ENCODE measurements around the gene PCDHA1.

Gene PCDHA1

GRCh38 chr5:140996060-140996459, 210.1 kb downstream of the PCDHA1 start:
- no peak for DNase-seq

- no peak for DNase-seq
Measured at GRCh38 chr5:140998921-140999410, 213.0 kb downstream of the PCDHA1 start.

DNA sequence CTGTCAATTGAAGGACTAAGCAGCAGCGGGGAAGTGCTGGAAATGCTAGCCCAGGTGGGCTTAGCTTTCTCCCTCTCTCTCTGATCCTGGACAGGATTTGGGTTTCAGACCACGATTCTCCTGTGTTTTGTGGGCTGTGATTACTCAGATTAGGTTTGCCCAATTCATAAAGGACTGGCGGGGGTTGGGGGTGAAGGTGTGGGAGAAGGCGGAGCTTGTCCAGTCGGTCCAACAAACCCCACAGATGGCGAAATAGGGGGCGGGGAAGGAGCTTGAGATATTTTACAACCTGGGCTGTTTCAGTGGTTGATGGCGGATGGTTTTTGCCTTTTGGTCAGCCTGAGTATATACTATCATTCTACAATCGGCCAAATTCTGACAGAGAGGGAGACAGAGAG, 215.5 kb downstream of the PCDHA1 start:
- no peak for DNase-seq

DNA sequence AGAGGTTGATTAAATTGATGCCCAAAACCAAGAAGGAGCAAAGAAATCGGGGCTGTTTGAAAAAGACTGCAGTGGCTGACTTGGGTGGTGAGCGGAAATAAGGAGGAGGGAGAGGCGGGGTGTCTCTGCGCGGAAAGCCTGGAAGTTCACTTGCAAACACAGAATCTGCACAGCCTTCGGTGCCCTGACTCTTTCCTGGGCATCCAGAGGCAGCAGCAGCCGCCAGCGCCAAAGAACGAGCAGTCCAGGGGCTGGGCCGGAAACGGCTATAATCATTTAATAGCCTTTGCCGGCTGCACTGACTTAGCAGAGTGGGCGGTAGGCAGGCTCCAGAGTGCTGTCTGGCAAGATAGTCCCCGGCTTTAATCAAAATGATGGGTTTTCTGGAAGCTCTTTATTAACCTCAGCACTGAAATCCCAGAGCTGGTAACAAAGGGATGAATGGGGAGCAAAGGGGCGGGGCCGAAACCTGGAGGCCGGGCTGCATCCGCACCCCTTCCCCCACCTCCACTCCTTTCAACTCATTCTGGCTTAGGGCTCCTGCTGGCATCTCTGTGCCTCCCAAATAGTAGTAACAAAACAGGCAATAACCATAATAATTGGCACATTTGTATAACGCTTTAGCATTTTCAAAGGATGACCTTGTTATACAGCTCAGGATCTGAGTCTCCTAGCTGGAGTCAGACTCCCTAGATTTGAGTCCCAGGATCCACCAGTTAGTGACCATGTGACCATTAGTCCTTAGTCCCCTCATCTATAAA, 216.1 kb downstream of the PCDHA1 start:
- no peak for DNase-seq

DNA sequence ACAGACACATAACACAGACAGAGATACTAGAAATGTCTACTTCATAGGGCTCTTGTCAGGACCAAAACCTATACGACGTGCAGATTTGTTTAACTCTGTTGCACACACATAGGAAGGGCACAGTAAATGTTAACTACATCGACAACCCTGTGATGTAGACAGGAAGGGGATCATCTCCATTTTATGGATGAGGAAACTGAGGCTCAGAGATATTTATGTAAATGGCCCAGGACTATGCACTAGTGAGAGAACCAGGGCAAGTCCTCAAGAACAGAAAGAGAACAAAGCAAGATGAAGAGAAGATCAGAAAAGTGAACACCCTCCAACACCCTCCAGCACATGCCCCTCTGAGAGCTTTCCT, 216.6 kb downstream of the PCDHA1 start:
- DNase-seq, result no peak

GRCh38 chr5:141003031-141003430, 217.1 kb downstream of the PCDHA1 start:
- DNase-seq, result no peak

GRCh38 chr5:141003791-141004611, 218.1 kb downstream of the PCDHA1 start:
- no peak for DNase-seq

DNA sequence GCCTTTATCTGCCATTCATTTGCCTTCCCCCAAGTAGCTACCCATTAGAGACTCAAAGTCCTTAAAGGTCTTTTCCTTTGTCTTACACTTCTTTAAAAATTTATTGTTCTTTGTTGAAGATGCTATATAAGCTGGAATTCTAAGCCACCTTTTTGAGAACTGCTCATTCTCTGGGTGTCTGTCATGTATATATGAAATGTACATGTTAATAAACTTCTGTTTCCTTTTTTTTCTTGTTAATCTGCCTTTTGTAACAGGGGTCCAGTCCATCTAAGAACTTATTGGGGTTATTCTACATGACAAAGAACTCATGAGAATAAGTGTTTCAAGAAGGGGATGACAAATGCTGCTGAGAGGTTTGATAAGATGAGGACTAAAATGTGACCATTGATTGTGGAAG, 221.9 kb downstream of the PCDHA1 start:
- DNase-seq, result no peak

GRCh38 chr5:141010047-141010793, 224.3 kb downstream of the PCDHA1 start:
- DNase-seq, result no peak

DNA sequence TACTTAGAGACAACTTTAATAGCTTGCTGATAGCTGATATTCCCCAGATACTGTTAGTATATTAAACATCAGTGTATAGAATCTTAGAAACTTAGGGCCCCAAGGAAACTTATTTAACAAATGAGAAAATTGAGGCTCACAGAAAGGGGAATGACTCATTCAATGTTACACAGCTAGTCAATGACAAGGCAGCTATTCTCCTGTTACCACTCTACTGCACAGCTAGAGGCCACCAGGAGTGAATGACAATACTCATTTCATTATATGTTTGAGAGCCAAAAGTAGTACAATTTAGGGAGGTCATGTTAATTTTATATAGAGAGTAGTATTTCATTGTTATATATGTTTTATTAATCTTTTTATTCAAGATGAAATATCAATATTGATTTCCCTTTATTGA, 232.0 kb downstream of the PCDHA1 start:
- no peak for DNase-seq

DNA sequence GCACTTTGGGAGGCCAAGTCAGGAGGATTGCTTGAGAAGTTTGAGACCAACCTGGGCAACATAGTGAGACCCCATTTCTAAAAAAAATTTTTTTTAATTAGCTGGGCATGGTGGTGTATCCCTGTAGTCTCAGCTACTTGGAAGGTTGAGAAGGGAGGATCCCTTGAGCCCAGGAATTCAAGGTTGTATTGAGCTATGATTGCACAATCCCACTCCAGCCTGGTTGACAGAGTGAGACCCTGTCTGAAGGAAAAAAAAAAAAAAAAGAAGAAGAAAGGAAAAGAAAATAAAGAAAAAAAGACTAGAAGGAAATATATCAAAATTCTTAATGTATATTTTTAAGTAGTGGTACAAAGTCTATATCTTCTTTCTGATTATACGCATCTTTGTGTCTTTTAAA, 236.4 kb downstream of the PCDHA1 start:
- DNase-seq, result no peak

GRCh38 chr5:141031006-141031405, 245.1 kb downstream of the PCDHA1 start:
- no peak for DNase-seq

GRCh38 chr5:141032626-141033025, 246.7 kb downstream of the PCDHA1 start:
- DNase-seq, result no peak

GRCh38 chr5:141039061-141039460, 253.1 kb downstream of the PCDHA1 start:
- DNase-seq, result no peak

DNA sequence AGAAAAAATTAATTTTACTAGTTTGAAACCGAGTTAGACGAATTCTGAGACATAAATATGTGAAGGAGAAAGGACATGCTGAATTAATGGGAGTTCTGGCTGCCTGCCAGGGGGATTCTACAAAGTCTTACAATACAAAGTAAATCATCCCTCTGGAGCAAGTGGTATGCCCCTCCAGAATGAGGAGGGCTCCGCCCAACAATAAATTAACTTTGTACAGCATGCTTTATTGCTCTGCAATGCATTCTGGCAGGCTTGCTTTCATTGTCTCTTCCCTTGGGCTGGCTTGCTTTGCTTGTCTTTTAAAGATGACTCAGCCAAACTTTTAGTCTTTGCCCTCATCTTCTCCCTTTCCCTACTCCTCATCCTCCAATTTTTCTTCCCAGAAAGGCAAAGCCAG, 253.6 kb downstream of the PCDHA1 start:
- DNase-seq, result no peak

DNA sequence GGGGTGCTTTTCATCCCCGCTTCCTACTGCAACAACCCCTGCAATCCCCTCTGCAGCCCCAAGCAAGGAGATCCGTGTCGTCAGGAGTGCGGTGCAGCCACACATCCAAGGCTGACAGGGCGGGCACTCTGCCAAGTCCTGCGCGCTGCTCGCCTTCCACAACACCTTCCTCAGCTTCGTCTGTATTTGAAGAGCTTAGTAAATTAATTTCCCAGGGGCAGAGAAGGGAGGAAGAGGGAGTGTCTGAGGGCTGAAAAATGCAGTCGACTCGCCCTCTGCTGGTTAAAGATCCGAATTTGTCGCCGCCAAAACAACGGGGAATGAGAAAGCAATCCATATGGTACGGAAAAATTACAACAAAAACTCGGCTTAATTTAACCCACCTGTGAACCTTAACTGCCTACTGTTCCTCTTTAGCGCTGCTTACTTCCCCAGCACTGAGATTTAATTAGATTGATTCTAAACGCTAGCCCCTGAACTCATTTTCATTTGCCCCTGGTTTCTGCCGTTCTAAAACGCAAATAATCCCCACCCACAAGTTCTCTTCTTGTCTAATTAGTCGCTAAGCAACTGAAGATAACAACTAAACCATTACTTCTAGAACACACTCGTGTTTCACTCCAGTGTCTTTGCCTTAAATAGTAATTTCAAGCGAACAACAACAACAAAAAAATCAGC, 254.3 kb downstream of the PCDHA1 start:
- no peak for DNase-seq

DNA sequence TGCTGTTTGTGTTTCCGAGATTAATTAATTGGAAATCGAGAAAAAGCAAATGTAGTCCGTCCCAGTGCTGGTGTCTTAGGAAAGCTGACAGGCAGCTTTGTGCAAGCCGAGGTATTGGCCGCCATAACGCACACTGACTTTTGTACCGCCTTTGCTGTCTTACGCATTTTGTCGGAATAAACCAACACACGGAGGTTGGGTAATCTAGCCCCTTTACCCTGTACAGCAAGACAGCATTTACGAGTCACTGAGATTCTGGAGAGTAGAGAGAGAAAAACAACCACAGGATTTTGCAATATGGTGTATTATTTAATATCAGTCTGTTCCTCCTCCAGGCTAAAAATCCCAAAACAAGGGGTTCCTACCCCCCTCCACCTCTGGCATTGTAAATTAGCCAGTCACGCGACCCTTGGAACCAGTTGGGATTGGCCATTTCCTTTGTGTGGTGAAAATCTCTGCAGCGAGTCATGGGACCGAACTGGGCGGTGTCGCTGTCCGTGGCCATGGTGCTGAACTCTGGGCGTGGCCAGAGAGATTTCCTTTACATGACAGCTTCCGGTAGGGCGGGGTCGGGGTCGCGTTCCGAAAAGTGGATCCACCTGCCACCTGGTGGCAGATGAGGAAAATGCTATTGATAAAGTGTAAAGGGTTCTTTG, 255.0 kb downstream of the PCDHA1 start:
- peak; percentile 61 for DNase-seq

DNA sequence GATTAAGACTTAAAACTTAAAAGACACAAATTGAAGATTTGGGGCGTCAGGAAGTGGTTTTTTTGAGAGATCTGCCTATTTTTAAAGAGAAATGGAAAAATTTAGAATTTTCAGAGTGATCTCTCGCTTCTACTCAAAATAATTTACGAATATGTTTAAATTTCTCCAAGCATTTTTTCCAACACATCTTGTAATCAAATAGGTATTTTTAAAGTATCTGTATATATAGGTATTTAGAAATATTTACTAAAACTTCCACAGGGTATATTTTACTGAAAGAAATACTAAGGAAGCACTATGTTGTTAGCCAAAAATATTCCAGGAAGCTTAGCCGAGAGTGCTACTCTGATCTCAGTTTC, 255.5 kb downstream of the PCDHA1 start:
- no peak for DNase-seq

- DNase-seq, result no peak
Measured at GRCh38 chr5:141042555-141042954, 256.6 kb downstream of the PCDHA1 start.

DNA sequence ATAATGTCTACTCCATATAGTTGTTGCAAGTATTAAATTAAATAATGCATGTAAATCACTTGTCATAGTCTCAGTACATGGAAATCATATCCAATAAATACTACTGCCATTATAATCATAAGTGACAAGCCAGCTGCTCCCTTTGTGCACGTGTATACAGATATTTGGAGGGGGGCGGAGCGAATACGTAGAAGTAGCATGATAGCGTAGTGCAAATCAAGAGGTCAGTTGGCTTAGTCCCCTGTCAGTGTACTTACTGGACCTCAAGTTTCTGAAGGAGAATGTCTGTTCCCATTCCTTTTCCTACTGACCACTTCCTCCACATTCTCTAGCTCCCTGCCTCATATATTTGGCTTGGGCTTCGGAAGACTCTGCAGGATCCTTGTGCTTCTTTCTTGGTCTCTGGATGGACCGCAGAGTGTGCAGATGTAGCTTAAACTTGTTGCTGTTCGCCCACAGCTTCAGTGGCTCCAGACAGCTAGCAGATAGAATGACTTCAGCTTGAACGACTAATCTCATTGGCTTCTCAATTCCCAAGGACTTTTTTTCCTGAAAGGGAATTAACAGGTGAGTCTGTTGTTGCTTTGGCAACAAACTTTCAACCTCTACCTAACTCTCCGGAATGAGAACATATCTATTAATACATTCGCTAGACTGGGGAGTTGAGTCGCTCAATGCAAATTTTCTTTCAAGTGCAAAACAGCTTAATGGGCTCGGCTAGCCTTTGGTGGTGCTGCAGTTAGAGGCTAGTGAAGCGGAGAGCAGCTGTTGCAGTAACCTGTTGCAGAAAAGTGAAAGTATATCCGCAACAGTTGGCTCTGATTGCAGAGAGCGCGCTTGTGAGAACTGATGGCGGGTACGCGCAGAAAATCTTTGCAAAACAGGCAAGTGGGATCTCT, 264.9 kb downstream of the PCDHA1 start, which contains the start of gene PCDHB1:
Gene PCDHB1 (plus strand): TSS at position 753 of the 899 bp plus-strand sequence. CDS start 97 bp downstream, at position 850.
- no peak for DNase-seq

- DNase-seq, result no peak
Measured at GRCh38 chr5:141051521-141051866, 265.6 kb downstream of the PCDHA1 start.
